ENCODE data around the gene CYP20A1.
A peak's percentile ranks its signal among the peaks of the same experiment; 100 is the strongest.

The CYP20A1 gene

DNA sequence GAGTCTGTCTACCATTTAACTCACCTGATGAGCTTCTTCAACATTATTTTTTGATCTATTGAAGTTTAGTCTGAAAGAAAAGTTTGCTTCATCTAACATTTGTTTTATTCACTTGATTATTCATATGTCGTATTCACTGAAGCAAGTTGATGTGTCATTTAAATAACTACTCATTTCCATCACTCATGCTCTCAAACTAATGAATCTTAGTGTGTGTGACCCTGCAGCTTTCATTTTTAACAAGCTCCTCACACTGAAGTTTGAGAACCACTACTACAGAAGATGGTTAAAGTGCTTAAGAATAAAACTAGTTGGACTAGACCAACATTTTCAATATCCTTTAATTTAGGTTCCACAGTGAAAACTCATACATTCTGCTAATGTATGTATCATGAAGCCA is 87.5 kb downstream of the CYP20A1 start:
- peaks cover 5% of the 10 kb centered on the region; the same call in 1 of the 2 replicates for H3K36me3 ChIP-seq (ENCODE audit: control insufficient read depth, low read length)
- no peaks in the 10 kb centered on the region for H3K27me3 ChIP-seq (ENCODE audit: control insufficient read depth, low read length)
- H3K4me1 ChIP-seq (ENCODE audit: control insufficient read depth, low read length) = peaks cover 20% of the 10 kb centered on the region
- no peak overlapping the region for H3K4me2 ChIP-seq (ENCODE audit: low read length)
- peaks cover 15% of the 10 kb centered on the region for H3F3A ChIP-seq (ENCODE audit: control insufficient read depth, insufficient read depth)
- H3K9me3 ChIP-seq (ENCODE audit: control insufficient read depth, insufficient read depth, low read length) = no peaks in the 10 kb centered on the region
- no peak overlapping the region for H3K4me3 ChIP-seq (ENCODE audit: low read length)
- no peaks in the 10 kb centered on the region; the same call in 1 of the 2 replicates for H4K20me1 ChIP-seq (ENCODE audit: control insufficient read depth, insufficient read depth, low read depth, low read length)
- no peak overlapping the region for H3K27ac ChIP-seq (ENCODE audit: low read depth, low read length)
- H3K9me2 ChIP-seq (replicated peaks; ENCODE audit: control insufficient read depth, low read length) = no peaks in the 10 kb centered on the region
- TF ChIP-seq EZH2phosphoT487 (IDR thresholded peaks at IDR 0.05; ENCODE audit: borderline replicate concordance, low read length) = no peak
- TF ChIP-seq, protein P1, sequence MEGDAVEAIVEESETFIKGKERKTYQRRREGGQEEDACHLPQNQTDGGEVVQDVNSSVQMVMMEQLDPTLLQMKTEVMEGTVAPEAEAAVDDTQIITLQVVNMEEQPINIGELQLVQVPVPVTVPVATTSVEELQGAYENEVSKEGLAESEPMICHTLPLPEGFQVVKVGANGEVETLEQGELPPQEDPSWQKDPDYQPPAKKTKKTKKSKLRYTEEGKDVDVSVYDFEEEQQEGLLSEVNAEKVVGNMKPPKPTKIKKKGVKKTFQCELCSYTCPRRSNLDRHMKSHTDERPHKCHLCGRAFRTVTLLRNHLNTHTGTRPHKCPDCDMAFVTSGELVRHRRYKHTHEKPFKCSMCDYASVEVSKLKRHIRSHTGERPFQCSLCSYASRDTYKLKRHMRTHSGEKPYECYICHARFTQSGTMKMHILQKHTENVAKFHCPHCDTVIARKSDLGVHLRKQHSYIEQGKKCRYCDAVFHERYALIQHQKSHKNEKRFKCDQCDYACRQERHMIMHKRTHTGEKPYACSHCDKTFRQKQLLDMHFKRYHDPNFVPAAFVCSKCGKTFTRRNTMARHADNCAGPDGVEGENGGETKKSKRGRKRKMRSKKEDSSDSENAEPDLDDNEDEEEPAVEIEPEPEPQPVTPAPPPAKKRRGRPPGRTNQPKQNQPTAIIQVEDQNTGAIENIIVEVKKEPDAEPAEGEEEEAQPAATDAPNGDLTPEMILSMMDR (IDR thresholded peaks at IDR 0.05; ENCODE audit: low read depth, low read length, poor library complexity, severe bottlenecking) = no peak
- H3K79me2 ChIP-seq (ENCODE audit: control insufficient read depth, low read length) = peaks cover 30% of the 10 kb centered on the region

DNA sequence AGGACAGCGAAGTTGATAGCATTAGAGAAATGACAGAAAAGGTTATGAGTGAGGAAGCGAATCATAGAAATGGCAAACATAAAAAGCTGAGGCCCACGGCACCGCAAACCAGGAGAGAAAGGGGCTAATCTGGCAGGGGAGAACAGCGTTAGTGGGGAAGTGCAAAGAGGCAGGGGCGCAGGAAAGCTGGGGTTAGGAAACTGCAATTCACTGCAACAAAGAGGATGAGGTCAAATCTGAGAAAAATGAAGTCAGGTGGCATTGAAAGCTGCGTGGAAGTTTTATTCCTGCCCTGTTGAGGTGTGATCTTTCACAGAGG is 88.7 kb downstream of the CYP20A1 start:
- TF ChIP-seq EZH2phosphoT487 (IDR thresholded peaks at IDR 0.05; ENCODE audit: borderline replicate concordance, low read length) = no peak
- TF ChIP-seq, protein P1 (IDR thresholded peaks at IDR 0.05; ENCODE audit: low read depth, low read length, poor library complexity, severe bottlenecking) = no peak
- no peaks in the 10 kb centered on the region for H3K27me3 ChIP-seq (ENCODE audit: control insufficient read depth, low read length)
- peak overlapping the region; percentile 43; the same call in 1 of the 2 replicates for H3K27ac ChIP-seq (ENCODE audit: low read depth, low read length)
- peaks cover 42% of the 10 kb centered on the region for H3K79me2 ChIP-seq (ENCODE audit: control insufficient read depth, low read length)
- peak overlapping the region; percentile 97 for H3K4me3 ChIP-seq (ENCODE audit: low read length)
- H3F3A ChIP-seq (ENCODE audit: control insufficient read depth, insufficient read depth) = peaks cover 15% of the 10 kb centered on the region
- no peaks in the 10 kb centered on the region; the same call in 1 of the 2 replicates for H4K20me1 ChIP-seq (ENCODE audit: control insufficient read depth, insufficient read depth, low read depth, low read length)
- peaks cover 5% of the 10 kb centered on the region; the same call in 1 of the 2 replicates for H3K36me3 ChIP-seq (ENCODE audit: control insufficient read depth, low read length)
- peak overlapping the region; percentile 94 for H3K4me2 ChIP-seq (ENCODE audit: low read length)
- no peaks in the 10 kb centered on the region for H3K9me3 ChIP-seq (ENCODE audit: control insufficient read depth, insufficient read depth, low read length)
- peaks cover 20% of the 10 kb centered on the region for H3K4me1 ChIP-seq (ENCODE audit: control insufficient read depth, low read length)
- H3K9me2 ChIP-seq (replicated peaks; ENCODE audit: control insufficient read depth, low read length) = no peaks in the 10 kb centered on the region

DNA sequence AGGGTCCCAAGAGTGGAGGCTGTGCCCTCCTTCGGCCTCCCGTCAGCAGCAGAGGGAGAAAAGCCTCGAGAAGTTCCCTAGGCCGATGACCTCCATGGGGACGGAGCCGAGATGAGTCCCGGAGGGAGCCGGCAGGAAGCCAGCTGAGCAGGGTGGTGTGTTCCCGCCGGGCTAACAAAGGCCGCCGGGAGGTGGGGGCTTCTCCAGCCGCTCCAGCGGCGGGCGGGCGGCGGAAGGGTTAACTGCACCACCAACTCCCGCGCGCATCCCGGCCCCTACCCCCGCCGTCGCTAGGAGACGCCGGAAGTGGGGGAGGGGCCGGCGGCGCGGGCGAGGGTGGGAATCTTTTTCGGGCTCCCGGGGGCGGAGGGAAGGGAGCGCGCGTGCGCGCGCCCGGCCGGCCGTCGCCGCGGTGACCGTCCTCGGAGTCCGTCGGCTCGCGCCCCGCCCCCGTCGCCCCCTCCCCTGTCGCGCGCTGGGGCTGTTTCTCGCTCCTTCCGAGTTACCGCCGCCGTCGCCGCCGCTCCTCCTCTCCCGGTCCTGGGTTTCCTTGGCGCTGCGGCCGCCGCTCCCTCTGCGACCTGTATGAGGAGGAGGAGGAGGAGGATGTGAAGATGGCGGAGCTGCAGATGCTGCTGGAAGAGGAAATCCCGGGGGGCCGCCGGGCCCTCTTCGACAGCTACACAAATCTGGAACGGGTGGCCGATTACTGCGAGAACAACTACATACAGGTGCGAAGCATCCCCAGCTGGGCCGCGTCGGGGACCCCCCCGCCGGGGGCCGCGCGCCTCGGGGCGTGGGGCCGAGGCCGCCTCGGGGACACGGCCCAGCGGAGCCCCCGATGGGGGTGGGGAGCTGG is 89.3 kb downstream of the CYP20A1 start, which contains the start of gene ABI2:
Gene ABI2 (plus strand): TSS at position 494 of the 859 bp plus-strand sequence. CDS start 121 bp downstream, at position 615.
- H3F3A ChIP-seq (ENCODE audit: control insufficient read depth, insufficient read depth) = peaks cover 15% of the 10 kb centered on the region
- no peak for TF ChIP-seq EZH2phosphoT487 (IDR thresholded peaks at IDR 0.05; ENCODE audit: borderline replicate concordance, low read length)
- TF ChIP-seq, protein P1 (IDR thresholded peaks at IDR 0.05; ENCODE audit: low read depth, low read length, poor library complexity, severe bottlenecking) = no peak
- no peaks in the 10 kb centered on the region for H3K9me2 ChIP-seq (replicated peaks; ENCODE audit: control insufficient read depth, low read length)
- no peaks in the 10 kb centered on the region for H3K9me3 ChIP-seq (ENCODE audit: control insufficient read depth, insufficient read depth, low read length)
- peaks cover 48% of the 10 kb centered on the region for H3K79me2 ChIP-seq (ENCODE audit: control insufficient read depth, low read length)
- H3K27ac ChIP-seq (ENCODE audit: low read depth, low read length) = peak within 1 kb of the TSS; percentile 56
- H3K4me2 ChIP-seq (ENCODE audit: low read length) = peak within 1 kb of the TSS; percentile 94
- H3K4me3 ChIP-seq (ENCODE audit: low read length) = peak within 1 kb of the TSS; percentile 97
- no peaks in the 10 kb centered on the region; the same call in 1 of the 2 replicates for H4K20me1 ChIP-seq (ENCODE audit: control insufficient read depth, insufficient read depth, low read depth, low read length)
- peaks cover 20% of the 10 kb centered on the region for H3K4me1 ChIP-seq (ENCODE audit: control insufficient read depth, low read length)
- H3K27me3 ChIP-seq (ENCODE audit: control insufficient read depth, low read length) = no peaks in the 10 kb centered on the region
- peaks cover 5% of the 10 kb centered on the region; the same call in 1 of the 2 replicates for H3K36me3 ChIP-seq (ENCODE audit: control insufficient read depth, low read length)
